Endothelial cell (in vitro differentiated cells): ENCODE data around the gene PRKAG2. TPM values are rescaled to one million over a fixed set of nuclear protein-coding genes. Genes with fewer than 3 reads are reported as not detected.

ENCODE experiments used
- DNase-seq: peaks from one replicate; pipeline ENCODE4 v3.0.0; 2021; ENCODE audit warnings: low spot score
- H3K27ac Mint-ChIP-seq: one replicate; pipeline ENCODE4 v1.8.0; 2021; ENCODE audit warnings: mixed read lengths, inconsistent platforms; ENCODE audit not compliant: unreplicated experiment
- H3K27me3 Mint-ChIP-seq: one replicate; pipeline ENCODE4 v1.8.0; 2021; ENCODE audit warnings: mild to moderate bottlenecking, moderate library complexity, mixed read lengths, inconsistent platforms; ENCODE audit not compliant: unreplicated experiment
- H3K36me3 Mint-ChIP-seq: one replicate; pipeline ENCODE4 v1.8.0; 2021; ENCODE audit warnings: mild to moderate bottlenecking, low read depth, mixed read lengths, inconsistent platforms; ENCODE audit not compliant: unreplicated experiment
- H3K4me1 Mint-ChIP-seq: one replicate; pipeline ENCODE4 v1.8.0; 2021; ENCODE audit warnings: mild to moderate bottlenecking, mixed read lengths, inconsistent platforms; ENCODE audit not compliant: unreplicated experiment
- H3K4me3 Mint-ChIP-seq: one replicate; pipeline ENCODE4 v1.8.0; 2021; ENCODE audit warnings: mild to moderate bottlenecking, mixed read lengths, inconsistent platforms; ENCODE audit not compliant: unreplicated experiment
- H3K9me3 Mint-ChIP-seq: one replicate; pipeline ENCODE4 v1.8.0; 2021; ENCODE audit warnings: mixed read lengths, inconsistent platforms; ENCODE audit not compliant: unreplicated experiment
- total RNA-seq: library from RNA; stranded (reverse); fragmentation: NEBNext Ultra II Directional; extraction: Animal tissue kit (Norgen Biotek cat#: 25700); gene quantifications from one replicate; pipeline ENCODE4 v1.2.1, GENCODE V29; 2021; ENCODE audit not compliant: unreplicated experiment
- TF ChIP-seq, protein P1 (sequence below): fragments of 200-600 bp; sonication (generic); IDR thresholded peaks from one replicate; pipeline ENCODE4 v1.5.0; 2021; ENCODE audit warnings: antibody characterized with exemption; ENCODE audit not compliant: unreplicated experiment

PRKAG2 gene
- total RNA-seq, 1 donor from 2014 or later = 16.0 TPM

DNA sequence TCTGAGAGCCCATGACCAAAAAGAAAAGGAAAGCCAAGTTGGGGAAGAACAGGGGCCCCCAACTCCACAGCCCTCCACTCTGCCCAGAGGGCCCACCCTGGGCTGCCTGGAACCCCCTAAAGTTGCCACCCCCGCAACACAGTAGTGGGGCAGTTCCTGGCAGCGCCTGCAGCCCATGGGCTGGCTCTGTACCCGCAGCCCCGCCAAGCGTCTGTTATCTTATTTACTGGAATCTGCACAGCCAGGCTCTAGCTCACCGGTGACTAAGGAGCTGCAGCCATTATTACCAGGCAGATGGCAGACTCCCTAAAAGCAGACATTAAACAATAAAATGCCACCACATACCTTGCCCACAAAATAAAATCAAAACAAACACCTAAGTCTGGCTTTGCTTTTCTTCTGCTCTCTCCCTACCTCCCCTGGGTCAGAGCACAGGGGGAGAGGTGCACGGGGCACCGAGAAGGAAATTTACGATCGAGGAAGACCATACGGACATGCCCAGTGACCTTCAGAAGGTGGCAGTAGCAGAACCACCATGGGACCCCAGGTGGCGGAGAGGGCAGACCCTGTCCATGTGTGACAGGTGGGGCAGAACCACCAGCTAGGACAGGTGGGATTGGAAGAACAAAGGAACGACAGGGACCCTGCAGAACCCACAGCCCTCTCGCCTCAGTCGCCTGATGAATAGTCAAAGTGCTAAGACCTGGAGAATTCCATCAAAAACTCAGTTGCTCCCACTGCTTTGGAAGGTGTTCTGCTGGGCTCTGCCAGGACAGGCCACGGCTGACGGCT lies 66.3 kb downstream of the PRKAG2 start:
- peaks cover 21% of the 10 kb centered on the region for H3K27me3 Mint-ChIP-seq
- DNase-seq = no peak
- peaks cover 12% of the 10 kb centered on the region for H3K4me1 Mint-ChIP-seq
- H3K36me3 Mint-ChIP-seq = no peaks in the 10 kb centered on the region
- TF ChIP-seq, protein P1, sequence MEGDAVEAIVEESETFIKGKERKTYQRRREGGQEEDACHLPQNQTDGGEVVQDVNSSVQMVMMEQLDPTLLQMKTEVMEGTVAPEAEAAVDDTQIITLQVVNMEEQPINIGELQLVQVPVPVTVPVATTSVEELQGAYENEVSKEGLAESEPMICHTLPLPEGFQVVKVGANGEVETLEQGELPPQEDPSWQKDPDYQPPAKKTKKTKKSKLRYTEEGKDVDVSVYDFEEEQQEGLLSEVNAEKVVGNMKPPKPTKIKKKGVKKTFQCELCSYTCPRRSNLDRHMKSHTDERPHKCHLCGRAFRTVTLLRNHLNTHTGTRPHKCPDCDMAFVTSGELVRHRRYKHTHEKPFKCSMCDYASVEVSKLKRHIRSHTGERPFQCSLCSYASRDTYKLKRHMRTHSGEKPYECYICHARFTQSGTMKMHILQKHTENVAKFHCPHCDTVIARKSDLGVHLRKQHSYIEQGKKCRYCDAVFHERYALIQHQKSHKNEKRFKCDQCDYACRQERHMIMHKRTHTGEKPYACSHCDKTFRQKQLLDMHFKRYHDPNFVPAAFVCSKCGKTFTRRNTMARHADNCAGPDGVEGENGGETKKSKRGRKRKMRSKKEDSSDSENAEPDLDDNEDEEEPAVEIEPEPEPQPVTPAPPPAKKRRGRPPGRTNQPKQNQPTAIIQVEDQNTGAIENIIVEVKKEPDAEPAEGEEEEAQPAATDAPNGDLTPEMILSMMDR = no peak
- H3K9me3 Mint-ChIP-seq = no peaks in the 10 kb centered on the region
- H3K4me3 Mint-ChIP-seq = no peak overlapping the region
- H3K27ac Mint-ChIP-seq = no peak overlapping the region

DNA sequence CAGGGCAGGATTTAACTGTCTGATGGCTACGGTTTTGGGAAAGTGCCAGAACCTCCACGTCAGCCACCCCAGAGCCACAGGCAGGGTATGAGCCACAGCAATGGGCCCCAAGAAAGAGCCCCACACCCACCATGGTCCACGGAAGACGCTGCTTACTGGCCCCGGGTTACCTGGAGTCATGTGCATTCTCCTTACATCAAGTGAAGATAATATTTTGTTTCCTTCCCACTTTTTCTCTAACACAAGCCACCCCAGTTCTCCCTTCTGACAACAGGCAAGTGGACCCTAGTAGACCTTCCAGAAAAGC lies 67.1 kb downstream of the PRKAG2 start:
- H3K4me3 Mint-ChIP-seq = no peak overlapping the region
- peaks cover 12% of the 10 kb centered on the region for H3K4me1 Mint-ChIP-seq
- H3K36me3 Mint-ChIP-seq = no peaks in the 10 kb centered on the region
- TF ChIP-seq, protein P1 = no peak
- no peak for DNase-seq
- H3K9me3 Mint-ChIP-seq = no peaks in the 10 kb centered on the region
- H3K27me3 Mint-ChIP-seq = peaks cover 18% of the 10 kb centered on the region
- no peak overlapping the region for H3K27ac Mint-ChIP-seq

DNA sequence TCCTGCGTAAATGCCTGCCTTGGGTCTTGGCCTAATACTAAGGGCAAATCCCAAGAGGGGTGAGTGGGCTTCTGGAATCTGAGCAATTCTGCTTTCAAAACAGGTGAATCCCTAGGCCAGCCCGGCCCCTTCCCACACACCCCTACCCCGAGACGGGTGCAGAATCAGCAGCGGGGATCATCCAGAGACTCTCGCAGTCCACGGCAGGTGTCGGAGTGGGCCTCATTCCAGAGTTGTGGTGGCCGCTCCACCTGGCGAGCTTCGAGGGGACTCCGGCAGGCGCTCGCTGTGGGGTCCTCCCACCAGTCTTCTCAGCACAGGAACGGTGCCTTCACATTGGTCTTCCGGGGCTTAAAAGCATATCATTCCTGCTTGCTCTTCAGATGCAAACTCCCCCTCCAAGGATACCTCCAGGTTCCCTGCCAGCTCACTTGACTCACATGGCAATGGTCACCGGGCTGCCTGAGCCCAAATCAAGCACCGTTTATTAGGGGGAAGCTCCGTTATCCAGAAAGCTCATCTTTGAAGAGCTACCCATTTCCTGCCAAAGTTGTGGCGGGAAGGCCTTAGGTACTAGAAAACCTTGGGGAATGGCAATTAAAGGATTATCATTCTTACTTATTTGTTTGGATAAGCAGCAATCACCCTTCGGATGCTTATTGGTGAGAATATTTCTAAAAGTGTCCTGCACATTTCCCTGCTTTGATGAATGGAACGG lies 67.6 kb downstream of the PRKAG2 start:
- TF ChIP-seq, protein P1 = no peak
- H3K27ac Mint-ChIP-seq = no peak overlapping the region
- H3K4me1 Mint-ChIP-seq = peaks cover 12% of the 10 kb centered on the region
- no peak overlapping the region for H3K4me3 Mint-ChIP-seq
- no peak for DNase-seq
- H3K9me3 Mint-ChIP-seq = no peaks in the 10 kb centered on the region
- H3K27me3 Mint-ChIP-seq = peaks cover 18% of the 10 kb centered on the region
- H3K36me3 Mint-ChIP-seq = no peaks in the 10 kb centered on the region

DNA sequence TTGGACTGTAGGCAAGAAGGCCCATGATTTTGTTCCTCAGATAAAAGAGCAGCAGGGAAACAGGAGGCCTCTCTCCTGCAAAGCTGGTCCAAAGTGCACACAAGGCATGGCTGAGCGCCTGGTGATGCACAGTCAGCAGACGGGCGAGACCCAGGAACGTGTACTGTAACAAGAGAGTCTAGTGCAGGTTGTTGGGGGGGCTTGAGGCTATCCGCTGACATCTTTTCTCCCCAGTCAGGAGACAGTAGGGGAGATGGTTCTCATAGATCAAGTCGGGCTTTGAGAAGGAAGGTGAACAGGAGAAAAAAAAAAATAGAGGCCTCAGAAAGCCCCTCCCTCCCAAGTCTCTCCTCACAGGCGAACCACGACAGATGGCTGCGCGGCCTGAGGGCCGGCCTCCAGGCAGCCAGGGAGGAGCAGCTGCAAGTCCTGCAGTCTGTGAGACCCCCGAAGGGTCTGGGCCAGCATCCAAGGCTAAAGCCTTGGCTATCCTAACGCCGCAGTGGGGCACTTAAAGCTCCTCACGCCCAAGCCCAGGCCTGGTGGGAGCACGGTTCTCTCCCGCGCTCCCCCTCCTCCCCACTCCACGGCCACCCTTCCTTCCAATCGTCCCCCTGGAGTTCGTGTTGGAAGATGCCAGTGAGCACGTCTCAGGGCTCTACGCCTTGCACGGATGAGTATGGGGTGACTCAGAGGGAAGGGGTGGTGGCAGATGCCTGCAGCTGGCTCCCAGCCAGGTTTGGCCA lies 68.3 kb downstream of the PRKAG2 start:
- no peak overlapping the region for H3K4me3 Mint-ChIP-seq
- peaks cover 17% of the 10 kb centered on the region for H3K27me3 Mint-ChIP-seq

More for the DNA sequence above, 68.3 kb downstream of the PRKAG2 start:
- Mint-ChIP-seq H3K9me3 (no peaks in the 10 kb centered on the region), H3K36me3 (no peaks in the 10 kb centered on the region), H3K4me1 (peaks cover 12% of the 10 kb centered on the region), H3K27ac (no peak overlapping the region)
- TF ChIP-seq, protein P1 = no peak
- no peak for DNase-seq
